Measurements from ENCODE around the gene IFT27.

Gene IFT27

GRCh38 chr22:36772451-36772850 is 3.5 kb downstream of the IFT27 start:
- Histone ChIP-seq H3K4me3 (replicated peaks; ENCODE audit: low read depth, low read length) (no peak overlapping the region), H3K36me3 (ENCODE audit: control insufficient read depth, insufficient read depth, low read length) (no peaks in the 10 kb centered on the region; the same call in none of the 2 replicates), H3K27me3 (replicated peaks; ENCODE audit: control insufficient read depth, insufficient read depth, low read length) (no peaks in the 10 kb centered on the region)
- DNase-seq (ENCODE audit: extremely low read depth, insufficient read length), result no peak
- no peak for TF ChIP-seq CTCF (IDR thresholded peaks at IDR 0.05; ENCODE audit: insufficient read depth, low read length, poor library complexity, severe bottlenecking)

GRCh38 chr22:36771356-36772063 is 4.4 kb downstream of the IFT27 start:
- Histone ChIP-seq H3K4me3 (replicated peaks; ENCODE audit: low read depth, low read length) (no peak overlapping the region), H3K36me3 (ENCODE audit: control insufficient read depth, insufficient read depth, low read length) (no peaks in the 10 kb centered on the region; the same call in none of the 2 replicates), H3K27me3 (replicated peaks; ENCODE audit: control insufficient read depth, insufficient read depth, low read length) (no peaks in the 10 kb centered on the region)
- no peak for DNase-seq (ENCODE audit: extremely low read depth, insufficient read length)
- TF ChIP-seq CTCF (IDR thresholded peaks at IDR 0.05; ENCODE audit: insufficient read depth, low read length, poor library complexity, severe bottlenecking), result no peak

- TF ChIP-seq CTCF (IDR thresholded peaks at IDR 0.05; ENCODE audit: insufficient read depth, low read length, poor library complexity, severe bottlenecking), result no peak
- no peaks in the 10 kb centered on the region for H3K27me3 ChIP-seq (replicated peaks; ENCODE audit: control insufficient read depth, insufficient read depth, low read length)
- H3K36me3 ChIP-seq (ENCODE audit: control insufficient read depth, insufficient read depth, low read length), result no peaks in the 10 kb centered on the region; the same call in none of the 2 replicates
- H3K4me3 ChIP-seq (replicated peaks; ENCODE audit: low read depth, low read length), result no peak overlapping the region
- no peak for DNase-seq (ENCODE audit: extremely low read depth, insufficient read length)
Observed at GRCh38 chr22:36770513-36771231, 5.2 kb downstream of the IFT27 start.

GRCh38 chr22:36769541-36770512 is 6.1 kb downstream of the IFT27 start:
- no peak for DNase-seq (ENCODE audit: extremely low read depth, insufficient read length)
- Histone ChIP-seq H3K36me3 (ENCODE audit: control insufficient read depth, insufficient read depth, low read length) (no peaks in the 10 kb centered on the region; the same call in none of the 2 replicates), H3K27me3 (replicated peaks; ENCODE audit: control insufficient read depth, insufficient read depth, low read length) (no peaks in the 10 kb centered on the region), H3K4me3 (replicated peaks; ENCODE audit: low read depth, low read length) (no peak overlapping the region)
- TF ChIP-seq CTCF (IDR thresholded peaks at IDR 0.05; ENCODE audit: insufficient read depth, low read length, poor library complexity, severe bottlenecking), result no peak

- no peak for DNase-seq (ENCODE audit: extremely low read depth, insufficient read length)
- no peaks in the 10 kb centered on the region for H3K27me3 ChIP-seq (replicated peaks; ENCODE audit: control insufficient read depth, insufficient read depth, low read length)
- TF ChIP-seq CTCF (IDR thresholded peaks at IDR 0.05; ENCODE audit: insufficient read depth, low read length, poor library complexity, severe bottlenecking), result no peak
- no peak overlapping the region for H3K4me3 ChIP-seq (replicated peaks; ENCODE audit: low read depth, low read length)
- no peaks in the 10 kb centered on the region; the same call in none of the 2 replicates for H3K36me3 ChIP-seq (ENCODE audit: control insufficient read depth, insufficient read depth, low read length)
Observed at GRCh38 chr22:36768616-36769015, 7.3 kb downstream of the IFT27 start.

Data from GM06990 (cell line).